Renal cortical epithelial cell (primary cell): ENCODE measurements around the gene DNAAF5. TPM values are rescaled to one million over a fixed set of nuclear protein-coding genes. Genes with fewer than 3 reads are reported as not detected.
"Not testable (repeated sequence)": the region's sequence is repeated elsewhere in the genome, so short reads cannot be mapped to it uniquely, and the experiment has no call there.

Experiments used
- DNase-seq: peaks from one replicate; pipeline ENCODE4 v3.0.0-alpha.2; 2011; ENCODE audit warnings: low read depth
- total RNA-seq: library from RNA; depleted of rRNA; stranded (reverse); fragments of >200 nt; gene quantifications from 2 replicates; pipeline ENCODE4 v1.2.3, GENCODE V29; 2014

The DNAAF5 gene
- total RNA-seq, 1 donor from 2014 or later, result 57.3 TPM

GRCh38 chr7:730501-731439 is 4.3 kb downstream of the DNAAF5 start:
- no peak for DNase-seq

GRCh38 chr7:731440-732085 is 5.1 kb downstream of the DNAAF5 start:
- DNase-seq, result no peak

DNA sequence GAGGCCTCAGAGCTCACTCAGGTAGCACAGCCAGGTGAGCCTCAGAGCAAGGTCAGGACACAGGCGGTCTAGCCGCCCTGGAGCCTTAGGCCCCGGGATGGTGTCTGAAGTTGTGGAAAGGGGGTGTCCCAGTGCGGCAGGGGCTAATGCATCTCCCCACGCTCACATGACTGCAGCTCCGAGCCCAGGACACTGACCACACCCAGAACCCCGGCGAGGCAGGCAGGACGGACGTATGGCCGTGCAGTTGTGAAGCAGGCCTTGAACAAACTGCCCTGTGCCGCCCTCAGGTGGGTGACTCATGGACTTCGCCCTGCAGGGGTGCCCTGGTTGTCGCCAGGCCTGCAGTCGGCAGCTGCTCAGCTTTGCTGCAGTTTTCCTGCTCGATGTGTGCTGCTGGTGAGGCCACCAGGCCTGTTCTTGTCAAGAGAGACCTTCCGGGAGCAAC is 5.6 kb downstream of the DNAAF5 start:
- peak; percentile 47 for DNase-seq

- no peak for DNase-seq
These were observed 6.1 kb downstream of the DNAAF5 start for GRCh38 chr7:732556-732955.

DNA sequence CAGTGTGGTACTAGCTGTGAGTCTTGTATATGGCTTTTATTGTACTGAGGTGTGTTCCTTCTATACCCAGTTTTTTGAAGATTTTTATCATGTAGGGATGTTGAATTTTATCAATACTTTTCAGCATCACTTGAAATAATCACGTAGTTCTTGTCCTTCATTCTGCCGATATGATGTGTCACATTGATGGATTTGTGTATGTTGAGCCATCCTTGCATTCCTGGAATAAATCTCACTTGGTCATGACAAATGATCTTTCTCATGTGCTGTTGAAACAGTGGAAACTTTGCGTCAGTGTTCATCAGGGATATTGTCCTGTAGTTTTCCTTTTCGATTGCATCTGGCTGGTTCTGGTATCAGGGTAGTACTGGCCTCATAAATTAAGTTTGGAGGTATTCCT is 7.7 kb downstream of the DNAAF5 start:
- no peak for DNase-seq

- DNase-seq, result no peak
These were observed 8.3 kb downstream of the DNAAF5 start for GRCh38 chr7:734808-735207.

DNA sequence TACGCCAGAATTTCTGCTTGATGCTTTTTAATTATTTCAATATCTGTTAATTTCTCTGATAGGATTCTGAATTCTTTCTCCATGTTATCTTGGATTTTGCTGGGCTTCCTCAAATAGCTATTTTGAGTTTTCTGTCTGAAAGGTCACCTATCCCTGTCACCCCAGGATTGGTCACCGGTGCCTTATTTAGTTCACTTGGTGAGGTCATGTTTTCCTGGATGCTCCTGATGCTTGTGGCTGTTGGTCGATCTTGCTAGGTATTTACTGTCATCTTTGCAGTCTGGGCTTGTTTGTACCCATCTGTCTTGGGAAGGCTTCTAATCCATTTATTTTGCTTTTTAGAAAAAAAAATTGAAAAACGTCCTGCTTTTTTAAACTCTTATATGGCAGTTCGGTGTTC is 11.7 kb downstream of the DNAAF5 start:
- no peak for DNase-seq

DNA sequence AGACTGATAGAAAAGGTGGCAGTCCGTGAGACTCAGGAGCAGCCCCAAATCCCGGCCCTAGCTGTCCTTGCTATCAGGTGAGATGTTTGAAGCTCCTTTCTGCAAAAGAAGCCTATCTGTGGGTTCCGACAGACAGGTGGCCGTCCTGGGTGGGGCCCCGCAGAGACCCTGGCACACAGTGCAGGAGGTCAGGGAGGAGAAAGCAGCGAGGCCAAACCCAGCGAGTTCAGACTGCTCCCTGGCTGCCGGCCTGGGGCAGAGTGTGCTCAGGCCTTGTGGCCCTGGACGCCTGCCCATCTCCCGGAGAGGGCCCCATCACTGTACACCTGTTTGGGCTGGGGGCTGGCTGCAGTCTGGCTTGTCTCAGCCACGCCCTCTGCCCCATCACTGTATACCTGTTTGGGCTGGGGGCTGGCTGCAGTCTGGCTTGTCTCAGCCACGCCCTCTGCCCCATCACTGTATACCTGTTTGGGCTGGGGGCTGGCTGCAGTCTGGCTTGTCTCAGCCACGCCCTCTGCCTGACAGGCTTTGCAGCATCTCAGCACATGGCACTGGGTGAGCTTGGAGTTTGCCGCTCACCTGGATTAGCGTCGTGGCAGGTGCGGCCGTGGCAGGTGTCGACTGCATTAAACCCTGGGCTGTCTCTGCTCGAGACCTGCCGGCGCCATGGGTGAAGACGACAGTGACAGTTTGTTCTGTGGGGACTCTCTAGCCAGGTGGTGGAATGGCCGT is 12.4 kb downstream of the DNAAF5 start:
- DNase-seq, result no peak

DNA sequence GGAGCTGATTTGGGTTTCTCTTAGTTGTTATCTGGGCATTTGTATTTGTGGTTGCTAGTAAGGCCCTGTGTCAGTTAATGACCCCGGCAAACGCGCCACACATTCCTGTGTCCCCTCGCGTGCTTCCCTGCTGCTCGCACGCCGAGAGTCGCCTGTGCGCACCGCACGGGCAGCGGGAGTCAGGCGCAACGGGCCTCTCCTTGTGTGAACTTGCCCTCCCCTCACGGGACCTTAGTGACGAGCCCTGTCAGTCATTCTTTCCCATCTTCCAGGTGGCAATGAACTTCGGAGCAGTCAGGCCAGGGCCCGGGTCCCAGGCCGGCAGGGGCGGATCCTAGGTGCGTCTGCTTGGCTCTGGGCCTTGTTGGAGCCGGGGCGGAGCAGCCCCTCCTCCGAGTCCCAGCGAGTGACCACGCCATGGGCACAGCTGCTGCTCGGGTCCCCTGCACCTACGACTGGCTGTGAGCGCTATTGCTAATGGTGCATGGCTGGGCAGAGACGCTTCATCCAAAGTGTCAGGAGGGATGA is 13.0 kb downstream of the DNAAF5 start:
- DNase-seq, result no peak

GRCh38 chr7:739983-740942 is 13.8 kb downstream of the DNAAF5 start:
- DNase-seq, result no peak

DNA sequence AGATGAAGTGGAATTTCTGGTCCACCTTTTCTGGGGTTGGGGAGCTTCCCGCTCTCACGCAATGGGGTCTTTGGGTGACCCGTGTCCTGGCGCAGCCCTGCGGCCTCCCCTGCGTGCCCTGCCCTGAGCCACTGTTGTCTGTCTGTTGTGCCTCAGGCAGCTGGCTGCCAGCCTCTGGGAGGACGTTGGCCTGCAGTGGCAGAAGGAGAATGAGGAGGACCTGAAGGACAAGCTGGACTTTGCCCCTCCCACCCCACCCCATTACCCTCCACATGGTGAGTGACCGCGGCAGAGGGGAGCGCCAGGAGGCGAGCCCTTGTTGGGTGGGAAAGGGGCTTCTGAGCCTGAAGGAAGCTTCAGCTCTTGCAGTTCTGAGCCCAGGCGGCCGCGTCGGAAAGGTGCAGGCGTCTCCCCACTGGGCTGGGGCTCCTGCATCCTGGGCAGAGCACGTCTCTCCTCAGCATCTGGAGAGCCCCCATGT is 14.7 kb downstream of the DNAAF5 start:
- DNase-seq, result no peak

GRCh38 chr7:741850-742249 is 15.4 kb downstream of the DNAAF5 start:
- DNase-seq, result no peak

DNA sequence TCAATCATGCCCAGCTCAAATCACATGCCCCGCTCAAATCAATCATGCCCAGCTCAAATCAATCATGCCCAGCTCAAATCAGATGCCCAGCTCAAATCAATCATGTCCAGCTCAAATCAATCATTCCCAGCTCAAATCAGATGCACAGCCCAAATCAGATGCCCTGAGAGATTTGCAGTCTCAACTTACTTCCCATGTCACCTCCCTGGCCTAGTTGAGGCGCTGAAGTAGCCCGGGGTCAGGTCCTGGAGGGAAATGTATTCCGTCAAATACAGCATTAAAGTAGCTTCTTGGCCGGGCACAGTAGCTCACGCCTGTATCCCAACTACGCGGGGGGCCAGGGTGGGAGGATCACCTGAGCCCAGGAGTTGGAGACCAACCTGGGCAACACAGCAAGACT is 16.3 kb downstream of the DNAAF5 start:
- DNase-seq, result no peak

DNA sequence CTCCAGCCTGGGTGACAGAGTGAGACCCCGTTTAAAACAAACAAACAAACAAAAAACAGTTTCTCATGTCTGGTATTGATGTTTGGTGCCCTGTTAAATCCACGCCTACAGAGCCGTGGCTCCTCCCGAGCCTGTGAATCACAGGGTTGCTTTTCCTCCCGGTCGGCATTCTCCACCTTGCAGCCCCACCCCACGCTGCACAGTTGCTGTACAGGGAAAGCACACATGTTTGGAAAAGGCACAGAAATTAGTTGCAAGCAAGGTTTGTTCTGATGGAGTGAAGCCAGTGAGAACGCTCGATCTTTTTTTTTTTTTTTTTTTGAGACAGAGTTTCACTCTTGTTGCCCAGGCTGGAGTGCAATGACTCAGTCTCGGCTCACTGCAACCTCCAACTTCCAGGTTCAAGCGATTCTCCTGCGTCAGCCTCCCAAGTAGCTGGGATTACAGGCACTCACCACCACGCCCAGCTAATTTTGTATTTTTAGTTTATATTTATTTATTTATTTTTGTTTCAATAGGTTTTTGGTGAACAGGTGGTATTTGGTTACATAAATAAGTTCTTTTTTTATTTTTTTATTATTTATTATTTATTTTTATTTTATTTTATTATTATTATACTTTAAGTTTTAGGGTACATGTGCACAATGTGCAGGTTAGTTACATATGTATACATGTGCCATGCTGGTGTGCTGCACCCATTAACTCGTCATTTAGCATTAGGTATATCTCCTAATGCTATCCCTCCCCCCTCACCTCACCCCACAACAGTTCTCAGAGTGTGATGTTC is 17.0 kb downstream of the DNAAF5 start:
- not testable (repeated sequence) for DNase-seq

DNA sequence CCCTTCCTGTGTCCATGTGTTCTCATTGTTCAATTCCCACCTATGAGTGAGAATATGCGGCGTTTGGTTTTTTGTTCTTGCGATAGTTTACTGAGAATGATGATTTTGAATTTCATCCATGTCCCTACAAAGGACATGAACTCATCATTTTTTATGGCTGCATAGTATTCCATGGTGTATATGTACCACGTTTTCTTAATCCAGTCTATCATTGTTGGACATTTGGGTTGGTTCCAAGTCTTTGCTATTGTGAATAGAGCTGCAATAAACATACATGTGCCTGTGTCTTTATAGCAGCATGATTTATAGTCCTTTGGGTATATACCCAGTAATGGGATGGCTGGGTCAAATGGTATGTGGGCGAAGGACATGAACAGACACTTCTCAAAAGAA is 17.6 kb downstream of the DNAAF5 start:
- DNase-seq, result not testable (repeated sequence)

DNA sequence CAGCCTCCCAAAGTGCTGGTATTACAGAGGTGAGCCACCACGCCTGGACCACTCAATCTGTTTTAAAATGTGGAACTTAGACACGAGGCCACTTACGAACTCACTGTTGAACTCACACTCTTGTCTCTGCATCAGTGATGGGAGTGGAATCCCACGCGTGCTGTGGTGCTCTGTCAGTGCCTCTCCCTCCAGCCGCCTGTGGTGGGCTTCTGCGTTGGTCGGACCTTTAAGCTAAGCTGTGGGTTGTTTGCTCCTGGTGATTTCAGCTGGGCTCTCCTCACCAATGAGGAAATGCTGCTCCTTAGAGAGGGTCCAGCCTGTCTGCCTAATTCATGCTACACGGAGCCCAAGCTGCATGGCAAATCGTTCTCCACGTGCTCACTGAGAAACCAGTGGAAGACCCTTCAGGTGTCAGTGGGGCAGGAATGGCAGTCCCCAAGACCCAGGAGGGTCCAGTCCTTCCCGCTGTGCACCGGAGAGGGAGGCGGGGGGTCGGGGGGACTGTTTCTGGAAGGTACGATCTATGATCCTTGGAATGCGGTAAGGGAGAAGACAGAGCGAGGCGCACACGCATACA is 18.4 kb downstream of the DNAAF5 start:
- no peak for DNase-seq

DNA sequence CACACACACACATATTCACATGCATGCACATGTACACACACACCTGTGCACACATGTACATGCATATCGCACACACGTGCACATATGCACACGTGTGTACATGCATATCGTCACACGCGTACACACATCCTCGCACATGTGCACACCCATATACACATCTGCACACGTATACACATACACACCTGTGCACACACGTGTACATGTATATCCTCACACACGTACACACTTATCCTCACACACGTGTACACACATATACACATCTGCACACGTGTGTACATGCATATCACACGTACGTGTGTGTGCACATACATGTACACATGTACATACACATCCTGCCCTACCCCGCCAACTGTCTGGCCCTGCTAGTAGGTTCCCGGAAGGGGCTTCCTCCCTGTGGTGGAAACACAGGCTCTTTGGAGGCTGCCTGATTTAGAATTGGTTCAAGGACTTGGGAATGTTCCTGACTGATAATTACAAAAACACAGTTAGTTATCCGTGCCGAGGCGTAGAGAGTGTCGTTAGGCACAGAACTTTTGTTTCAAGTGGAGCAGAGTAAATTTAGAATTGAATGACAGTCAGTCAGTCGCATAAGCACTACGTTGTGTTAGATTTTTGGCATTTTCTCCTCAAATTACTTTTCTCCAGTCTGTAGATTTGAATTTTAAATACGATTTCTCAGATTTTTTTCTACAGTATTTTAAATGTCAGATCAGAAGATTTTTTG is 19.1 kb downstream of the DNAAF5 start:
- no peak for DNase-seq

DNA sequence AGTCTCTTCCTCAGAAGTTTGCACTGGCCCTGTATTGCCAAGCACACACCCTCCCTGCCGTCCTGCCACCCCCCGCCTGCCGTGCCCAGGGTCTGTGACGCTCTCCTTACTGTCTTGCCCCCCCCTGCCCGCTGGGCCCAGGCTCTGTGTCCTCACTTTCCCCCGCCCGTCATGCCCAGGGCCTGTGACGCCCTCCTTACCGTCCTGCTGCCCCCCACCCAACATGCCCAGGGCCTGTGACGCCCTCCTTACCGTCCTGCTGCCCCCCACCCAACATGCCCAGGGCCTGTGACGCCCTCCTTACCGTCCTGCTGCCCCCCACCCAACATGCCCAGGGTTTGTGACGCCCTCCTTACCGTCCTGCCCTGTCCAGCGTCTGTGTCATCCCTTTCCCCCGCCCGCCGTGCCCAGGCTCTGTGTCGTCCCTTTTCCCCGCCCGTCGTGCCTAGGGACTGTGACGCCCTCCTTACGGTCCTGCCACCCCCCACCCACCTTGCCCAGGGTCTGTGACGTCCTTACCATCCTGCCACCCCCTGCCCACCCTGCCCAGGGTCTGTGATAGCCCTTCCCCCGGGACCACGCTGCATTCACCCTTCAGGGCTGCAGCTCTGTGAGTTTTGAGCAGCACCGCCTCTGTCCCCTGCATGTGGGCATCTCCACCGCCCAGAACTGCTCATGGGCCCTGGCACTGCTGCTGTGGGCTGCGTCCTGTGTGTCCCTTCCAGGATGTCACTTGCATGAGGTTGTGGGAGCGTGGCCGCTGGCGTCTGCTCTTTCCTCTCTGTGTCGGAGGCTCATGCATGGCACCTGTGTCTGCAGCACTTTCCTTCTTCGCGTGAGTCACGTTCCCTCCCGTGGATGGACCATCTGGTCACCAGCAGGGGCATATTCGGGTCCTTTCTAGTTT is 19.9 kb downstream of the DNAAF5 start:
- DNase-seq, result no peak
